Measurements from ENCODE around the gene CCSER1.
"Not testable (repeated sequence)": the region's sequence is repeated elsewhere in the genome, so short reads cannot be mapped to it uniquely, and the experiment has no call there.

Gene CCSER1

DNA sequence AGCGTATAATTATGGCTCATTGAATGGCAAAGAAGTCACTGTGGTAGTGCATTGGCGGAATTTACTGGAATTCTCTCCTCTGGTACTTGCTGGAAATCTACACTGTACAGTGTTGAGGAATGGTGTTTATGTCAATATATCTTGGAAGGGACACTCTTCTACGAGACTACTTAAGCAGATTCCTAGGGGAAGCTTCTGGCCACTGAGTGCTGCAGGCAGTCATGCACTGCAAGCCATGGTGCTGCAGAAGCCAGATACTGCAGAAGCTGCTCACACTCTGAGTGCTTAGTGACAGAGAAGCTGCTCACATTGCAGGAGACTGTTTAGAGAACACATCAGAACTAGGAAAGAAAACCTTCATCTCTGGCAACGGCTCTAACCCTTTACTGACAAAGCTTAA lies 725.0 kb downstream of the CCSER1 start:
- DNase-seq, result no peak

DNA sequence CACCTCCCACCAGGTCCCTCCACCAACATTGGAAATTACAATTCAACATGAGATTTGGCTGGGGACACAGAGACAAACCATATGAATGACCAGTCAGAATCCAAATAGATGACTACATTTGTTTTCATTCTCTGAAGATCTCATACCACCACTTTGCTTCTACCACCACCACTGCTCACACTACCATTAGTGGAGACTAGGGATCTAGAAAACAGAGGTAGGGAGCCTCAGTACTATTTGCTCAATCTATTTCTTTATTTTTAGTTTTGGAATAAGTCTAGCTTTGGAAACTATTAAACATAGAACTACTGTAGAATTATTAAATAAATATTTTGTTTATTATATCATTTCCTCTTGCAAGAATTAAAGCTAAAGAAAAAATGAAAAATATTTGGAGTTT lies 727.9 kb downstream of the CCSER1 start:
- DNase-seq, result no peak

DNA sequence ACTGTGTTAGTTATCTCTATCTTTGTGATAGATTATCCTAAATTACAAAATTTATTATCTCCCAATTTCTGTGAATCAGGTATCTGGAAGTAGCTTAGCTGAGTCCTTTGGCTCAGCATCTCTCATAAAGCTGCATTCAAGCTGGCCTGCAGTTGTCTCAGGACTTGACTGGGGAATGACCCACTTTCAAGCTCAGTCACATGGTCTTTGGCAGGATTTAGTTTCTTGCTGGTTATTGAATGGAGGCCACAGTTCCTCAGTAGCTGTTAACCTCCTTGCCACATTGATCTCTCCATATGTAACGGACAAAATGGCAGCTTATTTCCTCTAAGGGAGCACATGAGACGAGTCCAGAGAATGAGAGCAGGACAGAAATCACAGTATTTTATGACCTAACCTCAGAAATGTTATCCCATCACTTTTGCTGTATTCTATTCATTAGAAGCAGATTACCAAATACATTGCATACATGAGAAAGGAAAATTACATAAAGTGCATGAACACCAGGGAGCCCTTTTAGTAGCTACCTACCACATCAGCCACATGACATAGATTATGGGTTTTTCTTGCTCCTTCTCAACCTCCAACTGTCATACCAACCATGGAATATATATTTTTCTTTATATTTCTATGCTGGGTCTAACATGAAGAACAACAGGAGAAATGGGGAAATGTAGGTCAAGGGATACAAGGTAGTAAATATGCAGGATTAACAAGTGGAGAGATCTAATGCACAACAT lies 730.1 kb downstream of the CCSER1 start:
- no peak for DNase-seq

DNA sequence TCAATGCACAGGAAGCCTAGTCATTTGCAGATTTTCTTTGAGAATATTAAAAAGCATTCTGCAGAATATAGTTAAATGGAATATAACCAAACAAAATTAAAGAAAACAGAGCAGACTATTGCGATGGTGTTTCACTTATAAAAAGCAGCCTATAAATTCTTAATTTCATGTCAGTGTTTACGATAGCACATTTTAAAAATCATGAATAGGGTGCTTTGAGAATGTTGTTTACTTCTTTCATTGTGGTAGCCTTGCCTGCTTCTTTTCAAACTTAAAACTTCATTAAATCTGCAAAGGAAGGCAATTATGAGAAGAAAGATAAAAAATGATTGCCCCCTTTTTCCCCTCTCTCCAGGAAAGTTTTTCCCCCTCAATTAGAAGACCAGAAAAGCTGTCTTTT lies 748.6 kb downstream of the CCSER1 start:
- no peak for DNase-seq

DNA sequence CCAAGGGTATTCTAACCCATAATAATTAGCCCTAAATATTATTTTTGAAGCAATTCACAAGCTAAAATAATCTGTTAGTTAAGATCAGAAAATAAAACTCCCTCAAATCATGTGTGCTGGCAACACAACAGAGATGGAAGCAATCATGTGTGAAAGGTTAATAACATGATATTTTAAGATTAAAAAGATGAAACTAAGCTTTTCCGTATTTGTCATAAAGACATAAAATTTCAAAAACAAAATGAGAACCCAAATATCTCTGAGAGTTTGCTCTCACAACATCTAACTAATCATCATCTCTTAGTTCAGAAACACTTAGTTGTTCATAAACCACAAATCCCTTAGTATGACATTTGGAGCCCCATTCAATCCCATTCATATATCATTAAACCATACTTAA lies 749.1 kb downstream of the CCSER1 start:
- no peak for DNase-seq

DNA sequence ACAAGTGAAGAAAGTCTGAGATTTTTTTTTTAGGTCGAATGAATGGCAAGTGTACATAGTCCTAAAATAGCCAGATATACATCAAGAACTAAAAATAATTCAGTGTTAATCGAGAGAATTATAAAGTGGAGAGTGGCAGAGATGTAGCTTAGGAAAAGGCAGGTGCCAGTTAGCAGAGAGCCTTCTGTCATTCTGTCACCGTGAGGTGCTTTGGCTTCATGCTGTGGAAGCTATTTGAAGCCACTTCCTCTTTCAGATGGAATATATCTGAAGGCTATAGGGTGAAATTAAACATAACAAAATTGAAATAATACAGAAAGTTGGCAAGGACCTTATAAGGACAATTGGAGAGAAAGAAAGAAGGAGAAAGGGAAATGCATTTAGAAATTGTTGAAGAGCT lies 756.3 kb downstream of the CCSER1 start:
- DNase-seq, result no peak

DNA sequence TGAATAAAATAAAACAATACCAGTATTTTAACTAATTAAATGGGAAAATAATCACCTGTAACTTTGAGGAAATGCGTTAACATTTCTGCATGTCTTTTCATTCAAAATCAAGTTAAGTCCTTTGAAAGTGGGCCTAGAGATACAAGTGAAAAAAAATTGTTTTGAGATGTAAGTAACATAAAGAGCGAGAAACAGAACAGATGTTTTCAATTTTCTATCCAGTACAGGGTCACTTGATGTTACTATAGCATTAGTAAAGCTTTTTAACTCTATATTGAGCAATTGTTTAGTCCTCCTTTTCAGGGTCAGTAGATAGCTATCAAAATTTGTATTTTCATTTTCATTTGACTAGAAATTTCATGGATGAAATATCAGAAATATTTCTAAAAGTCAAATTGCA lies 761.4 kb downstream of the CCSER1 start:
- DNase-seq, result no peak

DNA sequence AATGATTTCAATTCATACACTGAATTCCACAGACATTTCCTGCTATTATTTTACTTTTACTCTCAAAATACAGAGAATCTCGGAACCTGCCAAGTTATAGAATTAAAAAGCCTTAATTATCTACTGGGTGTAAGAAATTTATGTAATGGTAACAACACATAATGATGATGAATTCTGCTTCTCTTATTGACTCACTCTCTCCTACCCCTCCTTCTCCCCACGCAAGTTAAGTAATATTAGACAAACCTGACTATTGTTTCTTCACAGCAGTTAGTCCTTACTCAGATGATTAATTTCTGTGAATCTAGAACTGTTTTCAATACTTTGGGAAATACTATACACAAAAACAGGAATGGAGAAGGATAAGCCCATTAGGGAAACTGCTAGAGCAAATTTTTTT lies 762.0 kb downstream of the CCSER1 start:
- no peak for DNase-seq

DNA sequence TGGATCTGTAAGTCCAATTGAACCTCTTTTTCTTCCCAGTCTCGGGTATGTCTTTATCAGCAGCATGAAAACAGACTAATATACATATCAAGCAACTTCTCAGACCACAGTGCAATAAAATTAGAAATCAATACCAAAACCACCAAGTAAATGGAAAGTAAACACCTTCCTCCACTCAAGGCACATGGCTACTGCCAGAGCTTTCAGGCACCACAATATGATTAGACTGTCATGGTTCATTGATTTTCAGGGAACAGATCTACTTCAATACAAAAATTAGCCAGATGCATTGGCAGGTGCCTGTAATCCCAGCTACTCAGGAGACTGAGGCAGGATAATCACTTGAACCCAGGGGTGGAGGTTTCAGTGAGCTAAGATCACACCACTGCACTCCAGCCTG lies 776.2 kb downstream of the CCSER1 start:
- not testable (repeated sequence) for DNase-seq

DNA sequence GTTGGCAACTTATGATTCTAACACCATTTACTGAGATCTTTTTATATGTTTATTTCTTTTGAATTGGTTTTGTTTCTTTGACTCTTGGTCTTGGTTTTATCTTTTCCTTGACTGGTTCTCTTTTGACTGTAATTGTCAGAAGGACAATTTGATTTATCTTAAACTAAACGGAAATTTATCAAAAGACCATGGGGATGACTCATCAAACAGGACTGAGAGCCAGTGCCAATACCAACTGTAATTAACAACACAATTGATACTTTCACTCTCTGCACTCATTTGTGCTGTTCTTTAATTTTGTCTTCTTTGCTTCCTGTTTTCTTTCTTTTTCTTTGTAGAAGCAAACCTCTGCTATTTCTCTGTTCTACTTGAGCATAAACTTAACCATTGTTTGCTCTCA lies 776.8 kb downstream of the CCSER1 start:
- DNase-seq, result no peak

DNA sequence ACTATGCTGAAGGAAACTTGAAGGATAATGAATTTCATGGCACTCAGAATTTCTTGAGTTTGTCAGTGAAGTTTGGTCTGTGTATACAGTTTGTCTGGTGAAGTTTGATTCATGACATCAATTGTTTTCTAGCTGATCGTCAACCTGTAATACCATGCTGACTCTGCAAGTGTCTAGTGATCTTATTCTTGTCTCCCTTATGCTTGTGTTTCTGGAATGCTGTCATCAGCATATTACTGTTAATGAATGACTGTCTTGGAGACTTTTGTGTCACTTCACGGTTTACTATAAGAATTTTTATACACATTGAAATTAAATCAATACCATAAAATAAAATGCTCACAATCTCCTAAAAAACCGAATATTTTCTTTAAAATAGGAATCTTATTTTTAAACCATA lies 779.0 kb downstream of the CCSER1 start:
- DNase-seq, result no peak

DNA sequence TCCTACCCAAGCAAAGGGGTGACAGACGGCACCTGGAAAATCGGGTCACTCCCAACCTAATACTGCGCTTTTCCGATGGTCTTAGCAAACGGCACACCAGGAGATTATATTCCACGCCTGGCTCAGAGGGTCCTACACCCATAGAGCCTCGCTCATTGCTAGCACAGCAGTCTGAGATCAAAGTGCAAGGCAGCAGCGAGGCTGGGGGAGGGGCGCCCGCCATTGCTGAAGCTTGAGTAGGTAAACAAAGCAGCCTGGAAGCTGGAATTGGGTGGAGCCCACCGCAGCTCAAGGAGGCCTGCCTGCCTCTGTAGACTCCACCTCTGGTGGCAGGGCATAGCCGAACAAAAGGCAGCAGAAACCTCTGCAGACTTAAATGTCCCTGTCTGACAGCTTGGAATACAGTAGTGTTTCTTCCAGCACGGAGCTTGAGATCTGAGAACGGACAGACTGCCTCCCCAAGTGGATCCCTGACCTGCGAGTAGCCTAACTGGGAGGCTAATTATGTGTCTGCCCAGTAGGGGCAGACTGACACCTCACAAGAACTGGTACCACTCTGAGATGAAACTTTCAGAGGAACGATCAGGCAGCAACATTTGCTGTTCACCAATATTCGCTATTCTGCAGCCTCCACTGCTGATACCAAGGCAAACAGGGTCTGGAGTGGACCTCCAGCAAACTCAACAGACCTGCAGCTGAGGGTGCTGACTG lies 784.7 kb downstream of the CCSER1 start:
- not testable (repeated sequence) for DNase-seq

DNA sequence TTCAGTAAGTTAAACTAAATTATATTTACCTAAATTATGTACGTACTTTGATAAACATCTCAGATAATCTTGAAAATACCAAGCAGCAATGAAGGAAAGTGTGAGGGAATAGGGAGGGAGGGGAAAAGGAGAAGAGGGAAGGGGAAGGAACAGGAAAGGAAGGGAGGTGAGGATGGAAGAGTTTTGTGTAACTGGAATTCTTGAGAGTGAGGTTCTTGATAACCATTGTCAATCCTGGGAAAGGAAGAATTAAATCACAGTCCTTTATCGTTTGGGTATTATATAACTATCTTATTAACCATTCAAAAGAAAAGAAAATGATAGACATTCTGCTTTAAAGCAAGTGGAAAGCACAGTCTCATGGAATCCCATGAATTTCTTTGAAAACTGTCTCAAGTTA lies 795.0 kb downstream of the CCSER1 start:
- DNase-seq, result no peak

DNA sequence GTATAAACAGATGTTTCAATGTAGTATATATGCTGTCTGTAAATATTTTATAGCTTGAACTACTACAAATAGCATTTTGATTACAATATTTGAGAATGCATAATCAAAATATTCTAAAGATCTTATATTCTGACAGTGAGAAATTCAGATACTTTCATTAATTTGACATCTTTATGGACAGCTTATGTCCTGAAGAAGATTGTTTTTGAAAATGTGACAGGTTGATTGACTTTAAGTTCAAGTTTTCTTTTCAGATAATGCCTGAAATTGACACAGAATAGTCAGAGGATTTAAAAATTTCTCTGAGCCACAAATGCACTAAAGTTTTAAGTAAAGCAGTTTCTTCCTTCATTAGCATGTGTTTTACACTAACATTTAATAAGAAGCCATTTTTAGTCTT lies 799.8 kb downstream of the CCSER1 start:
- DNase-seq, result no peak

DNA sequence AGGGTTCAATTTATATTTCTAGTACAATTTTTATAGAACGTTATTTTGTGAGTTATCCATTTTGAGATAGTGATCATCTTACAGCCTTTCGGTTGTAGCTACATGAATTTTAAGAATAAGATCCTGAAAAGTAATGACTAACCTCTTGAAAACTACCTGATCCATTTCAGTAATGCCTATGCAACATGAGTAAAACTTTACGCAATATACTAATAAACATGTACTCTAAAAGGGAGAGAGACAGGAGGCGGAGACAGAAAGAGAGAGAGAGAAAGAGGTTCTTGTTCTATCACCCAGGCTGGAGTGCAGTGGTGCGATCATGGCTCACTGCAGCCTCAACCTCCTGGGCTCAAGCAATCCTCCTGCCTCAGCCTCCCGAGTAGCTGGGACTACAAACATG lies 816.1 kb downstream of the CCSER1 start:
- DNase-seq, result no peak

DNA sequence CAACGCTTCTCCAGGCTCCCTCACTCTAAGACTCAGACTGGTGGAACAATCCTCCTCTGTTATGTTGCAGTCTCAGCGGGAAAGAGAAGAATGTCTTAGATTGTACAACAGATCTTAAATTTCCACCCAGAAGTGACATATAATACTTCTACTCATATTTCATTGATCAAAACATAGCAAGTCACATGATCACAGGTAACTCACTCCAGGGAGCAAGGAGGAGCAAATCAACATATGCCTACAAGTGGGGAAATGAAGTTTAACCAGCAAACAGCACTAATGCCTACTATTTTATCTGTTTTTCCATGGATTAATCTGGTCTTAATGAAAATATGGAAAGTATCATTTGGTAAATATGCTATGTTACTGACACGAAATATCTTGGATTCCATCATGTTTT lies 819.8 kb downstream of the CCSER1 start:
- no peak for DNase-seq

DNA sequence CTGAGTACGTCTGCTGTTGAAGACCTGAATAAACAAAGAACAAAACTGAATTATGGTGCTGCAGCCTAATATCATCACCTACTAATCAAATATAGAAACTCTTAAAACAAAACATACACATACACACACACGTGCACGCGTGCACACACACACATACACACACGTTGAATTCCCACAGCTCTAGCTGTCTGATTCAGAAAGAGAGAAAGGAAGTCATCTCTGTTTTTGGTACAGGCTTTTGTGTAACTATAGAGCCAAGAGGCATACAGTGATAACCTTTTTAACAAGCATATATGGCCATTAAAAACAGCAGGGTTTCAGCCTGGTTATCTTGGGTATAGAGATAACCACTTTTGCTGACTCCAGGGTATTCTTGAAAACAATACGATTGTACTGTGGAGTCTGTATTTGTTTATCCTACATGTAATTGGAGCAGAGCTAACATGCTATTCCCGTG lies 823.2 kb downstream of the CCSER1 start:
- DNase-seq, result no peak

DNA sequence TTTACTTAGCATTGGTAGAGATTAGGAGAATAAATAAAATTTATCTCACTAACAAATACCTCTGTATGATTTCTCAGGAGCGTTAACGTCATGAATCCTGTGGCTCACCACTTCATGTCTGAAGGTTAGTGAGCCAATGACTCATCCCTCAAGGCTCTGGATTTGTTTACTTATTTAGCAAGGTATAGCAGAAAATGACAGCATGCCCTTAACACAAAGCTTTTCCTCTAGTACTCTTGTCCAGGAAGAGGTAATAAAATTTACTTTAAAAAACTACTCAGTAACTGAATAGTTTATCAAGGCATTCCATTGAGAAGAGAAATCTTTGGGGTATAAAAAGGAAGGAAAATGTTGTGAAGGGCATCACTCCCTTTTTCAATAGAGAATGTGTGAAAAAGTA lies 823.8 kb downstream of the CCSER1 start:
- no peak for DNase-seq

DNA sequence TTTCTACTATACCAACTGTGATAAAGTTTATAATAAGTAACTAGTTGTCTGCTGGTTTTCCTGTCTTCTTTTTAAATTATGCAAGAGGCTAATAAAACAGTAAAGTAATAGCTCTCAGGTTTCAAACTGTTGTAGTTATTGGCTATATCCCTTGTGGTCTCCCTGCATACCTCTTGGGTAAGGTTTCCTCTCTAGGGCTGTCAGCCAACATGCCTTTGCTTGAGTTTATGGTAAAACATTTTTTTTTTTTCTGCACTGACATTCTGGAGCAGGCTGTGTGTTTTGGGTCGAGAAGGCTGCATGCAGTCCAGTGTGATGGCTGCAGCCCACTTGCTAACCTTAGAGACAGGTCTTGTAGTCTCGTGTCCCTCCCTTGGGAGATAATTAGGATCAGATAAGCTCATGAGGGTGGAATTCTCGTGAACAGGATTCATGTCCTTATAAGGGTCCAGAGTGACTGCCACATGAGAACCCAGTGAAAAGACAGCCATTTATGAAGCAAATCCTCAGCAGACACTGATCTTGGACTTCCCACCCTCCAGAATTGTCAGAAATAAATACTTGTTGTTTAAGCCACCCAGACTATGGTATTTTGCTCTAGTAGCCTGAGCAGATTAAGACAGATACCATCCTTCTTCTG lies 831.2 kb downstream of the CCSER1 start:
- DNase-seq, result no peak

DNA sequence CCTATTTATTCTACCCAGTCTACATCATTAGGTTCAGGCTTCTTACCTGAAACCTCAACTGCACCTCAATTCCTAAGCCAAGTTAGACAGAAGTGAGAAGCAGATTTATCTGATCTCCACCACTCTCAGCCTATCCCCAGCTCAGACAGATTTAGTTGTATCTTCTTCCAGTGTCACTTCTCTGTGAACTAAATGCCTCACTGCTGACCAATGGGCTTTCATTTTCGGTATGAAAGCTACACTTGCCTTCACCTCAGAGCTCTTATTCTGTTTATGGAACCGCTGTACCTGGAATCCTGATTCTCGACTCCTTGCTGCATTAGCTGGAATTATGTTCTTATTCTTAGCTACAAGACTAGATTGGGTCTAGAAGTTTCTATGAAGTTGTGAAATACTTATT lies 833.2 kb downstream of the CCSER1 start:
- no peak for DNase-seq

DNA sequence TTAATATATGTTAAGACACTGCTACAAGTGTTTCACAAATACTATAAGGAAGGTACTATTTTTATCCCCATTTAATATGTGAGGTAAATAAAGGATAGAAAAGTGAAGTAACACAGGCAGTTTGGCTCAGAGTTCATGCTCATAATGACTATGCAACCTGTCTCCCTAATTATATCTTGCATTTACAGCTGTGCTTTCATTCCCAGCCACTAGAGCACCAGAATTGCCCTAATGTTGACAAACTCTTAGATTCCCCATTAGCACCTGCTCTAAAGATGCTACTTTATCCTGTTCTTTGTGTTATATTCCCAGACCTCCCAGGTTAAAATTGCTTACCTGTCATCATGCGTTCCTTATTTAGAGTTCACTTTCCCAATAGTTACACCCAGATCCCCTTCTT lies 833.6 kb downstream of the CCSER1 start:
- no peak for DNase-seq

DNA sequence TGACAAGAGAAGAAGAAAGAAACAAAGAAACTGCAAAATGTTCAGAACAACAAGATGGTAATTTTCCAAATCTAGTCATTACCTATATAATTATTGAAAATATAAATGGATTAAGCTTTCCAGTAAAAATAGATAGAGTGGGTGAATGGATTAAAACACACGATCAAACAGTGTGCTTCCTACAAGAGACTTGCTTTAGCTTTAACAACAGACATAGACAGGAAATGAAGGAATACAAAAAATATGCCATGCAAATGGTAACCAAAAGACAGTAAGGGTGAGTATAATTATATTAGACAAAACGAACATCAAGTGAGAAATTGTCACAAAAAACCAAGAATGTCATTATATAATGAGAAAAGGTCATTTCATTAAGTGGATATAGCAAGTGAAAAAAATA lies 842.8 kb downstream of the CCSER1 start:
- DNase-seq, result no peak

DNA sequence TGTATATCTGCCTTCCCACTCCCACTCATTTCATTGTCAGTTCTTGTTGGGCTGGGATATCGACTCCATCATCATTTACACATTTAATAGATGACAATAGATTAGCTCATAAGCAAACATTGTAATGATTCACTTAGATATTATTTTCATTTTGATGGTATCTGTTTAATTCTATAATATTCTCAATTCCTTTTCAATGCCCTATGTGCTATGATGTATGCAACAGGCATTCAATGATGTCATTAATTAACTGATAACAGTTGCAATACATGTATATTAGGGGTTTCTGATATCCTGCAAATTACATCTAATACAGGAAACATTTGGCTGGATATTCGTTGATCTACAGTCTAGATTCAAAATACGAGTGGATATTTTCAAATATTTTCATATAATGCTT lies 850.5 kb downstream of the CCSER1 start:
- no peak for DNase-seq

DNA sequence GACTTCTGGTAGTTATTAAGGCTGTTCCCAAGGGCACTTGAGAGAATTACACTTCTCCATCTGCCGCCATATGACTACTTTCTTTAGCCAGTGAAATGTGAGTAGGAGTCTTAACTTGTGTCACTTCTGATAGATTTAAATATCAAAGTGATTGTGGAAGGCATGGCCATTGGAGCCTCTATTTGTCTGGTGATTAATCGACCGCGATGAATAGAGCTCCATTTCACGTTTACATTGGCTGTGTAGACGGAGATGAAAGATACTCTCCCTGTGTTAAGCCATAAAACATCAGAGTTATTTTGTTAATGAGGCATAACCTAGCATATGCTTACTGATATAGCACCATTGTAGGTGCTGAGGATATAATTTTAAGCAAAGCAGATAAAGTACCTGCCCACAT lies 852.4 kb downstream of the CCSER1 start:
- no peak for DNase-seq
